ENCODE results near the gene ATXN1.

- TF ChIP-seq TCF7 (CRISPR knock-in tag; IDR thresholded peaks at IDR 0.05; ENCODE audit: low read depth): no peak
- TF ChIP-seq CTCF (IDR thresholded peaks at IDR 0.05): no peak
- TF ChIP-seq, protein P1, sequence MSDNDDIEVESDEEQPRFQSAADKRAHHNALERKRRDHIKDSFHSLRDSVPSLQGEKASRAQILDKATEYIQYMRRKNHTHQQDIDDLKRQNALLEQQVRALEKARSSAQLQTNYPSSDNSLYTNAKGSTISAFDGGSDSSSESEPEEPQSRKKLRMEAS (CRISPR knock-in tag; IDR thresholded peaks at IDR 0.05): no peak
- TF ChIP-seq, protein P2, sequence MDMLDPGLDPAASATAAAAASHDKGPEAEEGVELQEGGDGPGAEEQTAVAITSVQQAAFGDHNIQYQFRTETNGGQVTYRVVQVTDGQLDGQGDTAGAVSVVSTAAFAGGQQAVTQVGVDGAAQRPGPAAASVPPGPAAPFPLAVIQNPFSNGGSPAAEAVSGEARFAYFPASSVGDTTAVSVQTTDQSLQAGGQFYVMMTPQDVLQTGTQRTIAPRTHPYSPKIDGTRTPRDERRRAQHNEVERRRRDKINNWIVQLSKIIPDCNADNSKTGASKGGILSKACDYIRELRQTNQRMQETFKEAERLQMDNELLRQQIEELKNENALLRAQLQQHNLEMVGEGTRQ (CRISPR knock-in tag; IDR thresholded peaks at IDR 0.05): no peak
- no peak for TF ChIP-seq SMAD3 (CRISPR knock-in tag; IDR thresholded peaks at IDR 0.05; ENCODE audit: borderline replicate concordance)
- TF ChIP-seq MXD4 (CRISPR knock-in tag; IDR thresholded peaks at IDR 0.05; ENCODE audit: borderline replicate concordance): no peak
- TF ChIP-seq, protein P3, sequence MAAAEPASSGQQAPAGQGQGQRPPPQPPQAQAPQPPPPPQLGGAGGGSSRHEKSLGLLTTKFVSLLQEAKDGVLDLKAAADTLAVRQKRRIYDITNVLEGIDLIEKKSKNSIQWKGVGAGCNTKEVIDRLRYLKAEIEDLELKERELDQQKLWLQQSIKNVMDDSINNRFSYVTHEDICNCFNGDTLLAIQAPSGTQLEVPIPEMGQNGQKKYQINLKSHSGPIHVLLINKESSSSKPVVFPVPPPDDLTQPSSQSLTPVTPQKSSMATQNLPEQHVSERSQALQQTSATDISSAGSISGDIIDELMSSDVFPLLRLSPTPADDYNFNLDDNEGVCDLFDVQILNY (CRISPR knock-in tag; IDR thresholded peaks at IDR 0.05): no peak
- no peak for TF ChIP-seq HMGXB4 (CRISPR knock-in tag; IDR thresholded peaks at IDR 0.05)
- TF ChIP-seq, protein P4, sequence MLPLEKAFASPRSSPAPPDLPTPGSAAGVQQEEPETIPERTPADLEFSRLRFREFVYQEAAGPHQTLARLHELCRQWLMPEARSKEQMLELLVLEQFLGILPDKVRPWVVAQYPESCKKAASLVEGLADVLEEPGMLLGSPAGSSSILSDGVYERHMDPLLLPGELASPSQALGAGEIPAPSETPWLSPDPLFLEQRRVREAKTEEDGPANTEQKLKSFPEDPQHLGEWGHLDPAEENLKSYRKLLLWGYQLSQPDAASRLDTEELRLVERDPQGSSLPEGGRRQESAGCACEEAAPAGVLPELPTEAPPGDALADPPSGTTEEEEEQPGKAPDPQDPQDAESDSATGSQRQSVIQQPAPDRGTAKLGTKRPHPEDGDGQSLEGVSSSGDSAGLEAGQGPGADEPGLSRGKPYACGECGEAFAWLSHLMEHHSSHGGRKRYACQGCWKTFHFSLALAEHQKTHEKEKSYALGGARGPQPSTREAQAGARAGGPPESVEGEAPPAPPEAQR (CRISPR knock-in tag; IDR thresholded peaks at IDR 0.05): no peak
- TF ChIP-seq ZNF232 (CRISPR knock-in tag; IDR thresholded peaks at IDR 0.05): no peak
- TF ChIP-seq PREB (CRISPR knock-in tag; IDR thresholded peaks at IDR 0.05; ENCODE audit: borderline replicate concordance): no peak
- TF ChIP-seq NFE2L1 (CRISPR knock-in tag; IDR thresholded peaks at IDR 0.05): no peak
- TF ChIP-seq NFYB (CRISPR knock-in tag; conservative IDR thresholded peaks at IDR 0.05; ENCODE audit: low read depth): no peak
Measured at GRCh38 chr6:16562498-16562897, 198.8 kb downstream of the ATXN1 start.

Data from WTC11 (cell line).